KMS-11 (cell line): Measurements from ENCODE around the gene ECI1.

ENCODE experiments used
- H2AFZ ChIP-seq: fragments of 200-600 bp; sonication (generic); 2 replicates; pipeline ENCODE4 v1.6.1; 2016; ENCODE audit warnings: antibody characterized with exemption, mixed run types, low read depth
- H3K27ac ChIP-seq: fragments of 200-600 bp; sonication (generic); 2 replicates; pipeline ENCODE4 v1.6.1; 2016; ENCODE audit warnings: mild to moderate bottlenecking, mixed run types
- H3K27me3 ChIP-seq: fragments of 200-600 bp; sonication (generic); 2 replicates; pipeline ENCODE4 v1.6.1; 2017; ENCODE audit warnings: mild to moderate bottlenecking, low read depth, mixed run types, moderate library complexity; ENCODE audit not compliant: insufficient read depth
- H3K36me3 ChIP-seq: fragments of 200-600 bp; sonication (generic); 2 replicates; pipeline ENCODE4 v1.6.1; 2017; ENCODE audit warnings: mild to moderate bottlenecking, mixed run types; ENCODE audit not compliant: insufficient read depth
- H3K4me1 ChIP-seq: fragments of 200-600 bp; sonication (generic); 2 replicates; pipeline ENCODE4 v1.6.1; 2016; ENCODE audit warnings: mild to moderate bottlenecking, low read depth, mixed run types; ENCODE audit not compliant: poor library complexity, severe bottlenecking
- H3K4me2 ChIP-seq: fragments of 200-600 bp; sonication (generic); 2 replicates; pipeline ENCODE4 v1.7.0; 2016; ENCODE audit warnings: mild to moderate bottlenecking, mixed run types
- H3K4me3 ChIP-seq: fragments of 200-600 bp; sonication (generic); IDR thresholded peaks from 2 replicates; pipeline ENCODE4 v1.6.1; 2017; ENCODE audit warnings: low read depth, low read length, mixed read lengths; ENCODE audit not compliant: insufficient read depth
- H3K79me2 ChIP-seq: fragments of 200-600 bp; sonication (generic); 2 replicates; pipeline ENCODE4 v1.6.1; 2016; ENCODE audit warnings: low read depth, mixed run types; ENCODE audit not compliant: insufficient read depth
- H3K9ac ChIP-seq: fragments of 200-600 bp; sonication (generic); 2 replicates; pipeline ENCODE4 v1.6.1; 2016; ENCODE audit warnings: mild to moderate bottlenecking, mixed run types
- H4K20me1 ChIP-seq: fragments of 200-600 bp; sonication (generic); 2 replicates; pipeline ENCODE4 v1.6.1; 2016; ENCODE audit warnings: mild to moderate bottlenecking, mixed run types; ENCODE audit not compliant: insufficient read depth
- TF ChIP-seq, protein P1 (sequence below): fragments of 200-600 bp; sonication (generic); conservative IDR thresholded peaks from 2 replicates; pipeline ENCODE4 v1.6.1; 2017; ENCODE audit warnings: low read depth, mild to moderate bottlenecking, antibody characterized with exemption, low read length, moderate library complexity, mixed read lengths

ECI1 gene

DNA sequence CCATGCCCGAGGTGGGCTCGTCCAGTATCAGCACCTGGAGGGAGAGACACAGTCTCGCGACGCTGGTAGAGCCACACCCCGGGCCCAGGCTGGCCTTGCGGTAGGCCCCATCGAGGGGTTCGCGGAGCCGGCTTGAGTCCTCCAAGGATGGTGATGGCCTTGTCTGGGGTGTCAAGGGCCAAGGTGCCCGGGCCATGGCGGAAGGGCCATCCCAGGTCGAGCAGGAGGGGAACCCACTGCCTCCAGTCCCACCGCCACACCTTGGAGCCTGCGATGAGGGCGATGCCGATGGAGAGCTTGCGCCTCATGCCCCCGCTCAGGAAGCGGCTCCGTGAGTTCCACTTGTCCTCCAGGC, 46.1 kb upstream of the ECI1 start:
- no peak overlapping the region for H3K27ac ChIP-seq
- H3K36me3 ChIP-seq = no peaks in the 10 kb centered on the region
- H3K79me2 ChIP-seq = no peaks in the 10 kb centered on the region
- H2AFZ ChIP-seq = no peak overlapping the region
- no peaks in the 10 kb centered on the region for H4K20me1 ChIP-seq
- H3K4me1 ChIP-seq = no peaks in the 10 kb centered on the region
- no peak overlapping the region for H3K9ac ChIP-seq
- H3K27me3 ChIP-seq = no peaks in the 10 kb centered on the region
- TF ChIP-seq, protein P1, sequence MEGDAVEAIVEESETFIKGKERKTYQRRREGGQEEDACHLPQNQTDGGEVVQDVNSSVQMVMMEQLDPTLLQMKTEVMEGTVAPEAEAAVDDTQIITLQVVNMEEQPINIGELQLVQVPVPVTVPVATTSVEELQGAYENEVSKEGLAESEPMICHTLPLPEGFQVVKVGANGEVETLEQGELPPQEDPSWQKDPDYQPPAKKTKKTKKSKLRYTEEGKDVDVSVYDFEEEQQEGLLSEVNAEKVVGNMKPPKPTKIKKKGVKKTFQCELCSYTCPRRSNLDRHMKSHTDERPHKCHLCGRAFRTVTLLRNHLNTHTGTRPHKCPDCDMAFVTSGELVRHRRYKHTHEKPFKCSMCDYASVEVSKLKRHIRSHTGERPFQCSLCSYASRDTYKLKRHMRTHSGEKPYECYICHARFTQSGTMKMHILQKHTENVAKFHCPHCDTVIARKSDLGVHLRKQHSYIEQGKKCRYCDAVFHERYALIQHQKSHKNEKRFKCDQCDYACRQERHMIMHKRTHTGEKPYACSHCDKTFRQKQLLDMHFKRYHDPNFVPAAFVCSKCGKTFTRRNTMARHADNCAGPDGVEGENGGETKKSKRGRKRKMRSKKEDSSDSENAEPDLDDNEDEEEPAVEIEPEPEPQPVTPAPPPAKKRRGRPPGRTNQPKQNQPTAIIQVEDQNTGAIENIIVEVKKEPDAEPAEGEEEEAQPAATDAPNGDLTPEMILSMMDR = no peak
- H3K4me2 ChIP-seq = no peak overlapping the region
- H3K4me3 ChIP-seq = no peak overlapping the region

GRCh38 chr16:2296661-2297505, 45.5 kb upstream of the ECI1 start:
- Histone ChIP-seq H4K20me1 (no peaks in the 10 kb centered on the region), H3K4me3 (no peak overlapping the region), H3K36me3 (no peaks in the 10 kb centered on the region), H3K79me2 (no peaks in the 10 kb centered on the region), H2AFZ (no peak overlapping the region), H3K4me2 (no peak overlapping the region), H3K4me1 (no peaks in the 10 kb centered on the region), H3K9ac (no peak overlapping the region), H3K27ac (no peak overlapping the region), H3K27me3 (no peaks in the 10 kb centered on the region)
- TF ChIP-seq, protein P1 = peak; percentile 50; the same call in 1 of the 2 replicates

DNA sequence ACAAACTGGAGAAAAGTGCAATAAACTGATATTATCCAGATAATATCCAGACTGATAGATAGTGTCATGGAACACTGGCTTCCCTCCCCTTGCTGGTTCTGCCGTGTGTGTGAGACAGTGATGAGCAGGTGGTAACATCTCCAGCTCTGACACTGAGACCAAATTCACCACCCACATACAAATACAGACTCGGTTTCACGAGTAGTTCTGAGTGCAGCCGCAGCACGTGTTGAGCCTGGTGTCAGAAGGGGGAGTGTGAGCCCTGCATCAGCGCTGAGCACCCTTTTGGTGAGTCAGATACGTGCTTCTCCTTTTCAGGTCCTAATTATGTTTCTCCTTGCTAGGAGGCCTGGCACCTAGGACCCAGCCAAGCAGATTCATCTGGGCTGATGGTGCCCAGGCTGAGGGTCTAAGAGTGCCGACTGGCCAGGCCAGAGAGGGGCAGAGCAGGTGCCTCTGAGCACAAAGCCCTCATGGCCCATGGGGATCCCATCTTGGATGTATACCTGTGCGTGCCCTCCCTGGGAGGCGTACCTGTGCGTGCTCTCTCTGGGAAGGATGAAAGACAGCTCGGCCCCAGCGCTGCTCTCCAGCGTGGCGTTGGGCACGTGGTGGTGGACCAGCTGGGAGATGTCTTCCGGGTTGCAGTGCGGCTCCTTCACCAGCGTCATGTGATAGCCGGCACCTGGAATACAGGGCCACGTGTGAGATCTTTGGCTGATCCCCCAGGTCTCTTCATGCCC, 43.8 kb upstream of the ECI1 start:
- Histone ChIP-seq H2AFZ (no peak overlapping the region), H3K79me2 (no peaks in the 10 kb centered on the region), H3K4me2 (no peak overlapping the region), H3K27ac (no peak overlapping the region), H3K4me1 (no peaks in the 10 kb centered on the region), H3K36me3 (no peaks in the 10 kb centered on the region), H3K9ac (no peak overlapping the region), H3K4me3 (no peak overlapping the region), H4K20me1 (no peaks in the 10 kb centered on the region), H3K27me3 (no peaks in the 10 kb centered on the region)
- TF ChIP-seq, protein P1 = no peak

DNA sequence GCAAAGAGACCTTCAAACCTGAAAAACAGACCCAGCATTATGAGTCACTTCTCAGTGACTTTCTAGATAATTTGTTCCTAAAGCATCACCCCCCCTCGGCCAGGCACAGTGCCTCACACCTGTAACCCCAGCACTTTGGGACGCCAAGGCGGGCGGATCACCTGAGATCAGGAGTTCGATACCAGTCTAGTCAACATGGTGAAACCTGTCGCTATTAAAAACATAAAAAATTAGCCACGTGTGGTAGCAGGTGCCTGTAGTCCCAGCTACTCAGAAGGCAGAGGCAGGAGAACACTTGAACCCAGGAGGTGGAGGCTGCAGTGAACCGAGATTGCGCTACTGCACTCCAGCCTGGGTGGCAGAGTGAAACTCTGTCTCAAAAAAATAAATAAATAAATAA, 40.8 kb upstream of the ECI1 start:
- Histone ChIP-seq H3K36me3 (no peaks in the 10 kb centered on the region), H3K4me3 (no peak overlapping the region), H3K9ac (no peak overlapping the region), H4K20me1 (no peaks in the 10 kb centered on the region), H2AFZ (no peak overlapping the region), H3K27ac (no peak overlapping the region), H3K4me2 (no peak overlapping the region), H3K79me2 (no peaks in the 10 kb centered on the region), H3K27me3 (no peaks in the 10 kb centered on the region), H3K4me1 (no peaks in the 10 kb centered on the region)
- TF ChIP-seq, protein P1 = no peak
